Fibroblast of villous mesenchyme (primary cell): ENCODE data around the gene BMP2. TPM values are rescaled to one million over a fixed set of nuclear protein-coding genes. Genes with fewer than 3 reads are reported as not detected.

ENCODE experiments used
- DNase-seq: peaks from one replicate; pipeline ENCODE4 v3.0.0-alpha.2; 2010; ENCODE audit warnings: low read depth
- H3K4me3 ChIP-seq: 2 replicates; pipeline ENCODE4 v1.5.1; 2011; ENCODE audit warnings: low read depth, mild to moderate bottlenecking, low read length
- total RNA-seq: library from RNA; depleted of rRNA; stranded (reverse); fragments of >200 nt; gene quantifications from 2 replicates; pipeline ENCODE4 v1.2.3, GENCODE V29; 2012
- TF ChIP-seq, protein P1 (sequence below): IDR thresholded peaks from 2 replicates; pipeline ENCODE4 v1.5.1; 2012; ENCODE audit warnings: low read depth, mild to moderate bottlenecking, low read length; ENCODE audit not compliant: insufficient read depth

BMP2 gene
- total RNA-seq, 1 donor, result 4.3 TPM

DNA sequence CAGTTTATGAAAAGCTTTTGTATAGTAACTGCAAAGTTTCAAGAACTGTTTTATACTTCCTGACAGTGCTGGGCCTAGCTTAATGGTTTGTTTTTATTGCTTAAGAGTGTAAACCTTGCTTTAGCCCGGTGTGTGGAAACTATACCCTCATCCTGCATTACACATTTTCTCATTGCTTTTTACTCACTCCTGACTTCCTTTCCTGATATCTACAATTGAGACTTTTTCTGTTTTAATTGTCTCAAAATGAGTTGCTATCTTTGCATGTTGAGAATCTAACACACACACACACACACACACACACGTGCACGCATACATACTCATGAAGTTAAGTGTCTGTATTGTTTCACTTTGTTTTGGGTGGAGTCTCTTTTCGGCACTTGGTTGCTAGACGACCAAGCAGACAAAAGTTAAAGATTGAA lies 16.7 kb downstream of the BMP2 start:
- TF ChIP-seq, protein P1, sequence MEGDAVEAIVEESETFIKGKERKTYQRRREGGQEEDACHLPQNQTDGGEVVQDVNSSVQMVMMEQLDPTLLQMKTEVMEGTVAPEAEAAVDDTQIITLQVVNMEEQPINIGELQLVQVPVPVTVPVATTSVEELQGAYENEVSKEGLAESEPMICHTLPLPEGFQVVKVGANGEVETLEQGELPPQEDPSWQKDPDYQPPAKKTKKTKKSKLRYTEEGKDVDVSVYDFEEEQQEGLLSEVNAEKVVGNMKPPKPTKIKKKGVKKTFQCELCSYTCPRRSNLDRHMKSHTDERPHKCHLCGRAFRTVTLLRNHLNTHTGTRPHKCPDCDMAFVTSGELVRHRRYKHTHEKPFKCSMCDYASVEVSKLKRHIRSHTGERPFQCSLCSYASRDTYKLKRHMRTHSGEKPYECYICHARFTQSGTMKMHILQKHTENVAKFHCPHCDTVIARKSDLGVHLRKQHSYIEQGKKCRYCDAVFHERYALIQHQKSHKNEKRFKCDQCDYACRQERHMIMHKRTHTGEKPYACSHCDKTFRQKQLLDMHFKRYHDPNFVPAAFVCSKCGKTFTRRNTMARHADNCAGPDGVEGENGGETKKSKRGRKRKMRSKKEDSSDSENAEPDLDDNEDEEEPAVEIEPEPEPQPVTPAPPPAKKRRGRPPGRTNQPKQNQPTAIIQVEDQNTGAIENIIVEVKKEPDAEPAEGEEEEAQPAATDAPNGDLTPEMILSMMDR, result no peak
- DNase-seq, result peak; percentile 58
- H3K4me3 ChIP-seq, result no peak overlapping the region

DNA sequence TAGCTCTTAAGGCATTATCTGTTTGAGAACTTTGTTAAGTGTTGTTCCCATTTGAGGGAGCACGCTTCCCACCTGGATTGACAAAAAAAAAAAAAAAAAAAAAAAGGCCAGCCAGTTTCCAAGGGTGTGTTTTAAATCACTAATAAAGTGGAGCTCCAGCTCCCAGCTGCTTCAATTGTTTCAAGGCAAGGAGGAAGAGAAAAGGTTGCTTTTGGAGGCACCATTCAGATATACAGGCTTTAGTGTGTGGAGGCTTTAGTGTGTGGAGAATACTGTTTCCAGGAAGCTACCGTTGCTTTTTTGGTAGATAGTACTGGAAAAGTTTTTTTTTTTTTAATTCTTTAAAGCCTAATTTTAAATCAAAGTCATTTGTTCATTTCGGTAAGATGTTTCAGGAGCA lies 17.3 kb downstream of the BMP2 start:
- TF ChIP-seq, protein P1, result no peak
- DNase-seq, result no peak
- H3K4me3 ChIP-seq, result no peak overlapping the region

DNA sequence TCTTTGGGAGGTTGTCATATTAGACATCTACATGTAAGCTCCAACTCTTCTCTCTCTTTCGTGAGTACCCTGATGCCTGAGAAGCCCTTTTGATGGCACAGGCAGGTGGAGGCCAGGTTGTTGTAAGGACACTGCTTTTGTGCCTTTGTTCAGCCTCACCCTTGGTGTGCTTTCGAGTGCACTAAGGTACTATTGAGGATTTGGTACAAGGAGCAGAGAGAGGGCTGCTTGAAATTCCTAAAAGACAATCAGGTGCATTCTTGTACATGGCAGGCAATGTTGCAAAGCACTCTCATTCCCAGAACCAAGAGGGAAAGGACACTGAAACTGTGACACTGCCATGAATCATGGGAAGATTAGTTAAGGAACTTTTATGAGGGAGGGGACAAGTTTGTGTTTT lies 19.1 kb downstream of the BMP2 start:
- TF ChIP-seq, protein P1, result no peak
- no peak overlapping the region for H3K4me3 ChIP-seq
- DNase-seq, result no peak

GRCh38 chr20:6792789-6793188 lies 25.3 kb downstream of the BMP2 start:
- DNase-seq, result no peak
- TF ChIP-seq, protein P1, result no peak
- H3K4me3 ChIP-seq, result no peak overlapping the region

DNA sequence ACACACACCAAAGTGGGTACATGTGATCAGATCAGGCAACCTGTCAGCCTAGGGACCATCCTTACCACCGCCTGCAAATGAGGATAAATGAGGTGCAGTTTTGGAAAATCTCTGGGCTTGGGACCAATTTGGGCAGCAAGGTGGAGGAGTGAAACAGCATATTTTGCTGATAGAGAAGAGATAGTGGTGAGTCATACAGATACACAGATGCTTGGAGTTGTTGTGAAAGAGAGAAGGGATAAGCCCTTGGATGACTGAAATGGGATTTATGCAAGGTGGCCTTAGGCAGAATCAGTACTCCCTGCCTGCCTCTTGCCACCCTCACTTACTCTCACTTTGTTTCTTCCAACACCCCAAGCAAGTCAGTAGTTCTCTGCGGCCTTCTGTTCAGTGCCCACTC lies 34.7 kb downstream of the BMP2 start:
- DNase-seq, result peak; percentile 40
- TF ChIP-seq, protein P1, result no peak
- H3K4me3 ChIP-seq, result no peak overlapping the region

DNA sequence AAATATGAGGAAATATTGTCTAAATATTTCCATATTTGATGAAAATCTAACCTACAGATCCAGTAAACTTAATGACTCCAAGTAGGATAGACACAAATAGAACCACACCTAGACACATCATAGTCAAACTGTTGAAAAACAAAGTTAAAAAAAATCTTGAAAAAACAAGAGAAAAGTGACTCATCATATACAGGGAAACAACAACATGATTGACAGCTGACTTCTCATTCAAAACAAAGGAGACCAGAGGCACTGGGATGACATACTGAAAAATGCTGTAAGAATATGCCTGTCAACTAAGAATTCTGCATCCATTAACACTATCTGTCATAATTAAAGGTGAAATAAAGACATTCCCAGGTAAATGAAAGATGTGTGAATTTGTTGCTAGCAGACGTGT lies 38.8 kb downstream of the BMP2 start:
- H3K4me3 ChIP-seq, result no peak overlapping the region
- TF ChIP-seq, protein P1, result no peak
- DNase-seq, result no peak

GRCh38 chr20:6811262-6812035 lies 44.0 kb downstream of the BMP2 start:
- TF ChIP-seq, protein P1, result no peak
- H3K4me3 ChIP-seq, result no peak overlapping the region
- no peak for DNase-seq
